ENCODE results near the gene CACNA1C. TPM values are rescaled to one million over a fixed set of nuclear protein-coding genes. Genes with fewer than 3 reads are reported as not detected.
A peak's percentile ranks its signal among the peaks of the same experiment; 100 is the strongest.

CACNA1C gene
- total RNA-seq, 4 donors from 2014 or later = 3.8 to 13.6 (median 5.7) TPM

- TF ChIP-seq CTCF (IDR thresholded peaks at IDR 0.05) = no peak
- no peak for DNase-seq (ENCODE audit: low spot score)
- ATAC-seq (ENCODE audit: low FRiP score) = no peak
Observed at GRCh38 chr12:2019126-2019525, 33.7 kb upstream of the CACNA1C start.

GRCh38 chr12:2020511-2020910, 32.3 kb upstream of the CACNA1C start:
- ATAC-seq (ENCODE audit: low FRiP score) (no peak), DNase-seq (ENCODE audit: low spot score) (no peak)
- TF ChIP-seq CTCF (IDR thresholded peaks at IDR 0.05) = no peak

GRCh38 chr12:2023365-2023764, 29.4 kb upstream of the CACNA1C start:
- TF ChIP-seq CTCF (IDR thresholded peaks at IDR 0.05) = no peak
- ATAC-seq (ENCODE audit: low FRiP score) (no peak), DNase-seq (ENCODE audit: low spot score) (no peak)

GRCh38 chr12:2027351-2027750, 25.4 kb upstream of the CACNA1C start:
- no peak for DNase-seq (ENCODE audit: low spot score)
- TF ChIP-seq CTCF (IDR thresholded peaks at IDR 0.05) = no peak
- no peak for ATAC-seq (ENCODE audit: low FRiP score)

- TF ChIP-seq CTCF (IDR thresholded peaks at IDR 0.05) = no peak
- DNase-seq (ENCODE audit: low spot score) (no peak), ATAC-seq (ENCODE audit: low FRiP score) (no peak)
Observed at GRCh38 chr12:2029851-2030250, 22.9 kb upstream of the CACNA1C start.

- no peak for ATAC-seq (ENCODE audit: low FRiP score)
- no peak for DNase-seq (ENCODE audit: low spot score)
- no peak for TF ChIP-seq CTCF (IDR thresholded peaks at IDR 0.05)
Observed at GRCh38 chr12:2032506-2032905, 20.3 kb upstream of the CACNA1C start.

GRCh38 chr12:2034633-2035430, 18.0 kb upstream of the CACNA1C start:
- DNase-seq (ENCODE audit: low spot score) (peak; percentile 73), ATAC-seq (ENCODE audit: low FRiP score) (peak; percentile 88)
- TF ChIP-seq CTCF (IDR thresholded peaks at IDR 0.05) = peak in 2 of 3 donors; percentile 64 to 77
